Thyroid gland (tissue), 4 donors: ENCODE data around the gene PTP4A1. TPM values are rescaled to one million over a fixed set of nuclear protein-coding genes. Genes with fewer than 3 reads are reported as not detected.
"Not testable (repeated sequence)": the region's sequence is repeated elsewhere in the genome, so short reads cannot be mapped to it uniquely, and the experiment has no call there.

Experiments used
- DNase-seq, 2 donors: peaks; one replicate each; pipeline ENCODE4 v3.0.0-alpha.2; 2019
- H3K27ac ChIP-seq, 3 donors: fragments of 200-600 bp; sonication (generic); 1 replicate in 2 of 3; 2 replicates in 1 of 3; pipeline ENCODE4 v1.5.1; 2016 to 2019; ENCODE audit warnings: mild to moderate bottlenecking in 1 of 3, moderate library complexity in 1 of 3
- H3K27me3 ChIP-seq: fragments of 200-600 bp; sonication (generic); one replicate; pipeline ENCODE4 v1.5.1; 2019
- H3K36me3 ChIP-seq, 2 donors: fragments of 200-600 bp; sonication (generic); one replicate each; pipeline ENCODE4 v1.5.1; 2016 to 2019
- H3K4me1 ChIP-seq, 2 donors: fragments of 200-600 bp; sonication (generic); one replicate each; pipeline ENCODE4 v1.5.1; 2017 to 2019
- H3K4me3 ChIP-seq, 3 donors: fragments of 200-600 bp; sonication (generic); replicated peaks in 1 of 3; 1 replicate in 2 of 3; 2 replicates in 1 of 3; pipeline ENCODE4 v1.5.1; 2016; ENCODE audit warnings: mild to moderate bottlenecking in 1 of 3
- H3K9me3 ChIP-seq: fragments of 200-600 bp; sonication (generic); one replicate; pipeline ENCODE4 v1.5.1; 2017
- POLR2A ChIP-seq, 2 donors: fragments of 450-650 bp; IDR thresholded peaks; one replicate each; pipeline ENCODE4 v1.6.1; 2017; ENCODE audit warnings: antibody characterized with exemption in 2 of 2, mild to moderate bottlenecking in 2 of 2, moderate library complexity in 1 of 2
- WGBS, 2 donors: methylation state at CpG; one replicate each; pipeline ENCODE4 v1.1.5; 2017; 5-methylcytosine and 5-hydroxymethylcytosine counted together
- intact Hi-C: fragments of 100-400 bp; cut with DNase I; formaldehyde crosslinking; loops from one replicate; pipeline ENCODE4 v1.15.1; 2023
- total RNA-seq, 4 donors: library from RNA; depleted of rRNA; stranded (reverse); fragments of >200 nt; gene quantifications; one replicate each; pipeline ENCODE4 v1.2.3, GENCODE V29; 2016
- TF ChIP-seq, protein P1 (sequence below), 6 experiments: fragments of 200-600 bp in 3 of 6; fragments of 450-650 bp in 3 of 6; sonication (generic) in 3 of 6; IDR thresholded peaks; one replicate each; pipeline ENCODE4 v1.5.1; 2016 to 2019; ENCODE audit warnings: antibody characterized with exemption in 6 of 6, mild to moderate bottlenecking in 2 of 6, inconsistent platforms in 1 of 6, moderate library complexity in 1 of 6

PTP4A1 gene
- total RNA-seq, 4 donors from 2014 or later = 28.3 to 56.8 (median 33.2) TPM

DNA sequence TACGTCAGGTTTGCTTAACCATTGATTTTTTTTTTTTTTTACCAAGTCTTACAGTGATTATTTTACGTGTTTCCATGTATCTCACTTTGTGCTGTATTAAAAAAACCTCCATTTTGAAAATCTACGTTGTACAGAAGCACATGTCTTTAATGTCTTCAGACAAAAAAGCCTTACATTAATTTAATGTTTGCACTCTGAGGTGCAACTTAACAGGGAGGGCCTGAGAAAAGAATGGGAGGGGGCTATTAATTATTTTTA lies 8.4 kb downstream of the PTP4A1 start:
- intact Hi-C loops = loop anchor here (10.0 kb wide), 1 partner anchor 226 kb away; no protein-coding TSS in a partner anchor
- Histone ChIP-seq H3K9me3 (no peaks in the 10 kb centered on the region), H3K4me1 (no peaks in the 10 kb centered on the region), H3K4me3 (no peak overlapping the region), H3K27me3 (no peaks in the 10 kb centered on the region), H3K36me3 (peaks cover 31 to 37% of the 10 kb centered on the region in 2 donors), H3K27ac (no peak overlapping the region)
- TF ChIP-seq, protein P1, sequence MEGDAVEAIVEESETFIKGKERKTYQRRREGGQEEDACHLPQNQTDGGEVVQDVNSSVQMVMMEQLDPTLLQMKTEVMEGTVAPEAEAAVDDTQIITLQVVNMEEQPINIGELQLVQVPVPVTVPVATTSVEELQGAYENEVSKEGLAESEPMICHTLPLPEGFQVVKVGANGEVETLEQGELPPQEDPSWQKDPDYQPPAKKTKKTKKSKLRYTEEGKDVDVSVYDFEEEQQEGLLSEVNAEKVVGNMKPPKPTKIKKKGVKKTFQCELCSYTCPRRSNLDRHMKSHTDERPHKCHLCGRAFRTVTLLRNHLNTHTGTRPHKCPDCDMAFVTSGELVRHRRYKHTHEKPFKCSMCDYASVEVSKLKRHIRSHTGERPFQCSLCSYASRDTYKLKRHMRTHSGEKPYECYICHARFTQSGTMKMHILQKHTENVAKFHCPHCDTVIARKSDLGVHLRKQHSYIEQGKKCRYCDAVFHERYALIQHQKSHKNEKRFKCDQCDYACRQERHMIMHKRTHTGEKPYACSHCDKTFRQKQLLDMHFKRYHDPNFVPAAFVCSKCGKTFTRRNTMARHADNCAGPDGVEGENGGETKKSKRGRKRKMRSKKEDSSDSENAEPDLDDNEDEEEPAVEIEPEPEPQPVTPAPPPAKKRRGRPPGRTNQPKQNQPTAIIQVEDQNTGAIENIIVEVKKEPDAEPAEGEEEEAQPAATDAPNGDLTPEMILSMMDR (IDR thresholded peaks at IDR 0.05) = no peak
- TF ChIP-seq POLR2A (IDR thresholded peaks at IDR 0.05) = no peak
- no peak for DNase-seq
- 91 to 95% methylated on average over 3 of the region's 3 CpGs for WGBS, 2 donors

DNA sequence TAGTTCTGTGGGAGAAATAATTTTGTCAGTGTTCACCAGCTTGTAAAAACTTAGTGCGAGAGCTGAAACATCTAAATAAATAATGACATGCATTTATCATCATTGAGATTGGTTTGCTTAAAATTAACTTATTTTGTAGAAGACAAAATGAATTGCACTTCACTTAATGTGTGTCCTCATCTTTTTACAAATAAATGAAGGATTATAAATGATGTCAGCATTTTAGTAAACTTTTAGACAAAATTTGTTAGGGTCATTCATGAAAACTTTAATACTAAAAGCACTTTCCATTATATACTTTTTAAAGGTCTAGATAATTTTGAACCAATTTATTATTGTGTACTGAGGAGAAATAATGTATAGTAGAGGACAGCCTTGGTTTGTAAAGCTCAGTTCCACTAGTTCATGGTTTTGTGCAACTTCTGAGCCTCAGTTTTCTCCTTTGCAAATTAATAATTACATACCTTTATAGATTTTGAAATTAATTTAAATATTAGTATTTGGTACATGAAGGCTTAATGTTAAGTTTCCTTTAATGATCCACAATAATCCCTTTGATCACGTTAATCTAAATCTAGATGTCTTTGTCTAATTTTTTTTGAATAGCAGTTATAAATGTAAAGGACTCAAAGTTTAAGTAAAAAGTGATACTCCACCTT lies 9.2 kb downstream of the PTP4A1 start:
- no peak for TF ChIP-seq POLR2A (IDR thresholded peaks at IDR 0.05)
- TF ChIP-seq, protein P1 (IDR thresholded peaks at IDR 0.05) = no peak
- Histone ChIP-seq H3K27ac (no peak overlapping the region), H3K27me3 (no peaks in the 10 kb centered on the region), H3K4me1 (no peaks in the 10 kb centered on the region), H3K4me3 (no peak overlapping the region), H3K36me3 (peaks cover 31 to 36% of the 10 kb centered on the region in 2 donors), H3K9me3 (no peaks in the 10 kb centered on the region)
- WGBS, 2 donors = 96 to 99% methylated on average over 2 of the region's 2 CpGs
- intact Hi-C loops = loop anchor here (10.0 kb wide), 1 partner anchor 227 kb away; no protein-coding TSS in a partner anchor
- DNase-seq = no peak

DNA sequence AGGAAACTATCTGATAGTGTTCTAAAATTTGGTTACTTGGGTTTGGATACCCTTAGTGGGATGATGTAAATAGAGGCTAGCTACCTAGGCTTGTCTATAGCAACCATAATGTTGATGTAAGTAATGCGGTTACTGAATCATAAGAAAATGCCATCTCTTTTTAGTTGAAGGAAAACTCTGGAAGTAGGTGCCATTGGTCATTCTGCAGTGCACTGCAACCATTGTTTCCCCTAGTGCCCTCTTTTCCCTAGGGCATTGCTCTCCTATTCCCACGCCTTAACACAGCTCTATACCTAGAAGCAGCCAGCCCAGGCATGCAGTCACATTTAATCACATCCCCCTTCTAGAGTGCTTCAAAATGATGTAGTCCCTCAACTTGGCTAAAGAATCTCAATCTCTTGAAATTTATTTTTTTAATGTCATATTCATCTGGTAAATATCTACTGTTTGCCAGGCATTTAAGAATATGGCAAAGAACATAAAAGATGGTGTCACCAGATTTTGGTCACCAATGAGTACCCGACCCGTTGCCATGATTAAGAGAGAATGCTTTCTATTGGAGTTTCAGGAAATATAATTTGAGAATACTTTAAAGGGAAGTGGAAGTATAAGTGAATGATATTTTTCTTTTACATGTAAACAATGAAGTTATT lies 10.4 kb downstream of the PTP4A1 start:
- no peak overlapping the region for H3K4me3 ChIP-seq
- DNase-seq = no peak
- no peak overlapping the region for H3K27ac ChIP-seq
- H3K27me3 ChIP-seq = no peaks in the 10 kb centered on the region
- H3K36me3 ChIP-seq = peaks cover 23 to 24% of the 10 kb centered on the region in 2 donors
- no peaks in the 10 kb centered on the region for H3K9me3 ChIP-seq
- H3K4me1 ChIP-seq = no peaks in the 10 kb centered on the region
- intact Hi-C loops = loop anchor here (10.0 kb wide), 1 partner anchor 228 kb away; no protein-coding TSS in a partner anchor
- TF ChIP-seq, protein P1 (IDR thresholded peaks at IDR 0.05) = no peak
- TF ChIP-seq POLR2A (IDR thresholded peaks at IDR 0.05) = no peak
- WGBS, 2 donors = 97 to 98% methylated on average over 4 of the region's 4 CpGs

DNA sequence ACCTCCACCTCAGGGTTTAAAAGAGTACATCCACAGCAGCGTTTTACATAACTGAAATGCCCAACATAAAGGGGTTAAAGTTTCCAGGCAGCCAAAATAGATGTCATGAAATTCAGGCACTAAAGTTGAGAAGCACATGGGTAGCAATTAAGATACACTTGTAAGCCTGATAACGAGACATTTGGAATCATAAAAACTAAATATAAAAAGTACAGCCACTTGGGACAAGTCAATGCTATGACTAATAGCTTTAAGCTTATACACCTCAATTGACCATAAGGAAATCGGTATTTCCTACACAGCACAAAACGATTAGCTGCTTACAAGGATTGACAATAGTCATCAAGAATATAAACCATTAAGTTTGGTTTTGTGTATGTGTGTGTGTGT lies 11.8 kb downstream of the PTP4A1 start:
- Histone ChIP-seq H3K27ac (no peak overlapping the region), H3K4me3 (no peak overlapping the region), H3K9me3 (no peaks in the 10 kb centered on the region), H3K36me3 (peaks cover 16 to 18% of the 10 kb centered on the region in 2 donors), H3K4me1 (no peaks in the 10 kb centered on the region), H3K27me3 (no peaks in the 10 kb centered on the region)
- WGBS, 2 donors = 86 to 88% methylated on average over 4 of the region's 4 CpGs
- TF ChIP-seq POLR2A (IDR thresholded peaks at IDR 0.05) = no peak
- TF ChIP-seq, protein P1 (IDR thresholded peaks at IDR 0.05) = no peak
- no peak for DNase-seq
- intact Hi-C loops = loop anchor here (10.0 kb wide), 1 partner anchor 229 kb away; no protein-coding TSS in a partner anchor

- intact Hi-C loops = loop anchor here (10.0 kb wide), 1 partner anchor 230 kb away; no protein-coding TSS in a partner anchor
- no peaks in the 10 kb centered on the region for H3K4me1 ChIP-seq
- peaks cover 12 to 13% of the 10 kb centered on the region in 2 donors for H3K36me3 ChIP-seq
- H3K4me3 ChIP-seq = no peak overlapping the region
- no peaks in the 10 kb centered on the region for H3K9me3 ChIP-seq
- WGBS, 2 donors = 96 to 98% methylated on average over 8 of the region's 8 CpGs
- no peak overlapping the region for H3K27ac ChIP-seq
- no peak for DNase-seq
- TF ChIP-seq, protein P1 (IDR thresholded peaks at IDR 0.05) = no peak
- TF ChIP-seq POLR2A (IDR thresholded peaks at IDR 0.05) = no peak
- H3K27me3 ChIP-seq = no peaks in the 10 kb centered on the region
These were observed 12.3 kb downstream of the PTP4A1 start for GRCh38 chr6:63584566-63584965.

DNA sequence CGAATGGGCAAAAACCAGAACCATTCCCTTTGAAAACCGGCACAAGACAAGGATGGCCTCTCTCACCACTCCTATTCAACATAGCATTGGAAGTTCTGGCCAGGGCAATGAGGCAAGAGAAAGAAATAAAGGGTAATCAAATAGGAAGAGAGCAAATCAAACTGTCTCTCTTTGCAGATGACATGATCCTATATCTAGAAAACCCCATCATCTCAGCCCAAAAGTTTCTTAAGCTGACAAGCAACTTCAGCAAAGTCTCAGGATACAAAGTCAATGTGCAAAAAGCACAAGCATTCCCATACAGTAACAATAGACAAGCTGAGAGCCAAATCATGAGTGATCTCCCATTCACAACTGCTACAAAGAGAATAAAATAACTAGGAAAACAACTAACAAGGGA lies 13.4 kb downstream of the PTP4A1 start:
- not testable (repeated sequence) for H3K4me1 ChIP-seq, H3K27ac ChIP-seq, H3K36me3 ChIP-seq, H3K4me3 ChIP-seq, H3K9me3 ChIP-seq, DNase-seq, H3K27me3 ChIP-seq
- WGBS, 2 donors = 89 to 90% methylated on average over 2 of the region's 2 CpGs
- intact Hi-C loops = loop anchor here (10.0 kb wide), 1 partner anchor 231 kb away; no protein-coding TSS in a partner anchor
